ENCODE data around the gene ZEB2.

DNA sequence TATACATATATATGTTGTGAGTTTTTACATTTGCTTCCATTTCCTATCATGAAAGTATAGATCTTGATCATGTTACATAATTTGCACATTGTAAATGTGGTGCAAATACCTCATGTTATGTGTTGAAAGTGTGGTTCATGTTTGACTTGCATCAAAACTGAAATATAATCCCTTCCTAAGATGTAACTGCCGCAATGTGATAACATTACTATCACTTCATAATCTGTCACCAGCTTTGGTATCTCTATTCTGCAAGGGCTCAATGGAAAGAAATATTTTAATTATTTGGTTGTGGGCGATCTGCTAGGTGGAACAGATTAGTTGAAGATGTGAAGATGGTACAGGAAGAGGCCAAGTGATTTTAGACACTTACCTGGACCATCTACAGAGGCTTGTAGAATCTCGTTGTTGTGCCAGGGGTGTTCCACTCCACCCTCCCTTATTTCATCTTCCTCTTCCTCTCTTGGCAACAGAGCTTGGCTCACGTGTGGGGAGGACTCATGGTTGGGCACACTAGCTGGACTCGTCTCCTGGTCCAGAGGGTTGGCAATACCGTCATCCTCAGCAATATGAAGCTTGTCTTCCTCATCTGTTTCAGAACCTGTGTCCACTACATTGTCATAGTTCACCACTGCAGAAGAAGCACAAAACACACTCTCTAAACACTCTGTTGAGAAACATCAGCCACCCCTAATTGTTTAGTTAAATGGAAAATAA is 90.4 kb downstream of the ZEB2 start:
- TF ChIP-seq POLR2A (IDR thresholded peaks at IDR 0.05; ENCODE audit: control extremely low read depth in 1 of 2, low read depth in 2 of 2, low read length in 2 of 2) (no peak), POLR2AphosphoS5 (IDR thresholded peaks at IDR 0.05; ENCODE audit: low read depth, low read length) (no peak), ASH2L (IDR thresholded peaks at IDR 0.05; ENCODE audit: low read length) (no peak), EP300 (IDR thresholded peaks at IDR 0.05; ENCODE audit: borderline replicate concordance in 1 of 2, low read depth in 2 of 2, low read length in 2 of 2) (no peak), CHD2 (IDR thresholded peaks at IDR 0.05; ENCODE audit: low read length) (no peak), SRF (IDR thresholded peaks at IDR 0.05; ENCODE audit: low read depth, low read length) (no peak), JUN (IDR thresholded peaks at IDR 0.05; ENCODE audit: low read depth, low read length) (no peak), SUZ12 (IDR thresholded peaks at IDR 0.05; ENCODE audit: low read length) (no peak), KDM1A (IDR thresholded peaks at IDR 0.05; ENCODE audit: borderline replicate concordance, low read length) (no peak)
- TF ChIP-seq, protein P1, sequence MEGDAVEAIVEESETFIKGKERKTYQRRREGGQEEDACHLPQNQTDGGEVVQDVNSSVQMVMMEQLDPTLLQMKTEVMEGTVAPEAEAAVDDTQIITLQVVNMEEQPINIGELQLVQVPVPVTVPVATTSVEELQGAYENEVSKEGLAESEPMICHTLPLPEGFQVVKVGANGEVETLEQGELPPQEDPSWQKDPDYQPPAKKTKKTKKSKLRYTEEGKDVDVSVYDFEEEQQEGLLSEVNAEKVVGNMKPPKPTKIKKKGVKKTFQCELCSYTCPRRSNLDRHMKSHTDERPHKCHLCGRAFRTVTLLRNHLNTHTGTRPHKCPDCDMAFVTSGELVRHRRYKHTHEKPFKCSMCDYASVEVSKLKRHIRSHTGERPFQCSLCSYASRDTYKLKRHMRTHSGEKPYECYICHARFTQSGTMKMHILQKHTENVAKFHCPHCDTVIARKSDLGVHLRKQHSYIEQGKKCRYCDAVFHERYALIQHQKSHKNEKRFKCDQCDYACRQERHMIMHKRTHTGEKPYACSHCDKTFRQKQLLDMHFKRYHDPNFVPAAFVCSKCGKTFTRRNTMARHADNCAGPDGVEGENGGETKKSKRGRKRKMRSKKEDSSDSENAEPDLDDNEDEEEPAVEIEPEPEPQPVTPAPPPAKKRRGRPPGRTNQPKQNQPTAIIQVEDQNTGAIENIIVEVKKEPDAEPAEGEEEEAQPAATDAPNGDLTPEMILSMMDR (IDR thresholded peaks at IDR 0.05; ENCODE audit: control extremely low read depth in 1 of 3, insufficient read depth in 1 of 3, low read depth in 1 of 3, low read length in 3 of 3): no peak
